GM18499 (cell line): ENCODE results near the gene ART3.
A peak's percentile ranks its signal among the peaks of the same experiment; 100 is the strongest.
"Not testable (repeated sequence)": the region's sequence is repeated elsewhere in the genome, so short reads cannot be mapped to it uniquely, and the experiment has no call there.

ENCODE experiments used
- ATAC-seq: cut with Tn5 transposase; IDR thresholded peaks from one replicate; pipeline ENCODE4 v1.9.1; 2021; ENCODE audit warnings: moderate number of reproducible peaks; ENCODE audit not compliant: insufficient read depth, unreplicated experiment

The ART3 gene

DNA sequence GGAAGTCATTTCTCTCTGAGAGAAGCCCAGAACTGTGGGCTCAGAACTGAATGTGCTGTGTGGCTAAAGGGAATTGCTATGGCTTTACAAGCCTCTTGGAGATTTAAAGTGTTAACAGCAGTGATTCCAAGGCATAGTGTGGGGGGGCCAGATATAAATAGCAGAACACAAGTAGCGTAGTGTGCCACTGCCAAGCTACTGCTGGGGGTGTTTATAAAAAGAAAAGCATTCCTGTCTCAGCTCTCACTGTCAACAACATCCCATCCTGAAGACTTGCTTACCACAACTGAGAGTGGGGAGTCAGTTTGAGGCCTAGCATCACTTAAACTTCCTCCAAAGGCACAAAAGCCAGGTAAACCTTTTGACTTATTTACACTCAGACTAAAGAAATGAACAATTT lies at the start of gene ART3:
ART3 (plus strand) TSS at position 242 of the 400 bp plus-strand sequence. CDS start 1,181 bp downstream, outside the sequence.
- ATAC-seq, result no peak

- ATAC-seq, result no peak
Measured at GRCh38 chr4:76028350-76028765, 46.2 kb upstream of the ART3 start.

DNA sequence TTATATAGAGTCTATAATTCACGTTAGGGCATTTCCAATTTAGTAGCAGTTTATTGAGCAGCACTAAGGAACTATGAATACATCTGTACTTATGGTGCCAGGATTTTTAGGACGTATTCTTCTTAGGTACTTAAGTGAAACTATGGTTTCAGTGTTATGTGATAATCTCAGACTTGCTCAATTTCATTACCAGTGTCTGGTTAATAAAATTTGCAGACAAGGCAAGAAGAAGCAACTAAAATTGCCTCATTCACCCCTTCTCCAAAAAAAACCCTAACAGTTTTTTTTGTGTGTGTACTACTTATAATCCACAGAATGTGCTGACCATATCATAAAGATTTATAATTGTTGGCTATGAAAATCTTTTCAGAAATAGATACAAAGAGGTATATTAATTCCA lies 45.2 kb upstream of the ART3 start:
- ATAC-seq, result no peak

- ATAC-seq, result no peak
Measured at GRCh38 chr4:76035141-76035540, 39.4 kb upstream of the ART3 start.

GRCh38 chr4:76035799-76036380 lies 38.6 kb upstream of the ART3 start, which contains the start of gene CXCL11:
CXCL11 (minus strand) TSS chr4:76036070; CDS start chr4:76035987, 83 bp downstream.
- no peak for ATAC-seq

- no peak for ATAC-seq
Measured at GRCh38 chr4:76036855-76037254, 37.7 kb upstream of the ART3 start.

DNA sequence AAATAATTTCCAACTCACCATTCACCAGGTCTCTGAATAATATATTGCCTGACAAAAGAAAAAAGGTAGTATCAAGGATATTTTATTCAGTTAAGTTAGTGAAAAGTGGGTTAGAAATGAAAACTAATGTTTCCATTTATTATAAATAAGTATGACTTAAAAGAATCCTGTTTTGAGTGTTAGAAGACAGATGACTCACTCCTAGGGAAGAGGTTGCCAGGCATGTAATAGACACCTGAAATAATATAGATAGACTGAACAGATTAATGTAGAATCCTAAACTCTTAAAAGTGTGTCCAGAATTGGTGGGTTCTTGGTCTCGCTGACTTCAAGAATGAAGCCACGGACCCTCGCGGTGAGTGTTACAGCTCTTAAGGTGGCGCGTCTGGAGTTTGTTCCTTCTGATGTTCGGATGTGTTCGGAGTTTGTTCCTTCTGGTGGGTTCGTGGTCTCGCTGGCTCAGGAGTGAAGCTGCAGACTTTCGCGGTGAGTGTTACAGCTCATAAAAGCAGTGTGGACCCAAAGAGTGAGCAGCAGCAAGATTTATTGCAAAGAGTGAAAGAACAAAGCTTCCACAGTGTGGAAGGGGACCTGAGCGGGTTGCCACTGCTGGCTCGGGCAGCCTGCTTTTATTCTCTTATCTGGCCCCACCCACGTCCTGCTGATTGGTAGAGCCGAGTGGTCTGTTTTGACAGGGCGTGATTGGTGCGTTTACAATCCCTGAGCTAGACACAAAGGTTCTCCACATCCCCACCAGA lies 32.1 kb upstream of the ART3 start:
- not testable (repeated sequence) for ATAC-seq

DNA sequence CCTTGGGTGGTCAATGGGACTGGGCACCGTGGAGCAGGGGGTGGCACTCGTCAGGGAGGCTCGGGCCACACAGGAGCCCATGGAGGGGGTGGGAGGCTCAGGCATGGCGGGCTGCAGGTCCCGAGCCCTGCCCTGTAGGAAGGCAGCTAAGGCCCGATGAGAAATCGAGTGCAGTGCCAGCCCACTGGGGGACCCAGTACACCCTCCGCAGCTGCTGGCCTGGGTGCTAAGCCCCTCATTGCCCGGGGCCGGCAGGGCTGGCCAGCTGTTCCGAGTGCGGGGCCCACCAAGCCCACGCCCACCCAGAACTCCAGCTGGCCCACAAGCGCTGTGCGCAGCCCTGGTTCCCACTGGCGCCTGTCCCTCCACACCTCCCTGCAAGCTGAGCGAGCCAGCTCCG lies 31.2 kb upstream of the ART3 start:
- not testable (repeated sequence) for ATAC-seq

DNA sequence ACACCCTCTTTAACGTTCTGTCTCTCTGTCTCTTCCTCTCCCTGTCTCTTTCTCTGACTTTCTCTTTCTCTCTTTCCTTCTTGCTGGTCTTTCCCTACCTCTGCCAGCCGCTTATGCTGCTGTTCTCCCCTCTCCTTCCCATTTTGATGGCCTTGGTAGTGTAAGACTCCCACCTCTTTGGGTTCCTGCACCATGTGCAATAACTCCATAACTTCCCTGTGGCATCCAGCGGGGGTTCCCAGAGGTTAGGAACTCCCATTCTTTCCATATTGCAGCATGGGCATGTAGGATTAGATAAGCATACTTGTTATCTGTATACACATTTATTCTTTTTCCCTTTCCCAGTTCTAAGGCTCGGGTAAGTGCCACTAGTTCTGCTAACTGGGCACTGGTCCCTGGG lies 29.8 kb upstream of the ART3 start:
- ATAC-seq, result not testable (repeated sequence)

DNA sequence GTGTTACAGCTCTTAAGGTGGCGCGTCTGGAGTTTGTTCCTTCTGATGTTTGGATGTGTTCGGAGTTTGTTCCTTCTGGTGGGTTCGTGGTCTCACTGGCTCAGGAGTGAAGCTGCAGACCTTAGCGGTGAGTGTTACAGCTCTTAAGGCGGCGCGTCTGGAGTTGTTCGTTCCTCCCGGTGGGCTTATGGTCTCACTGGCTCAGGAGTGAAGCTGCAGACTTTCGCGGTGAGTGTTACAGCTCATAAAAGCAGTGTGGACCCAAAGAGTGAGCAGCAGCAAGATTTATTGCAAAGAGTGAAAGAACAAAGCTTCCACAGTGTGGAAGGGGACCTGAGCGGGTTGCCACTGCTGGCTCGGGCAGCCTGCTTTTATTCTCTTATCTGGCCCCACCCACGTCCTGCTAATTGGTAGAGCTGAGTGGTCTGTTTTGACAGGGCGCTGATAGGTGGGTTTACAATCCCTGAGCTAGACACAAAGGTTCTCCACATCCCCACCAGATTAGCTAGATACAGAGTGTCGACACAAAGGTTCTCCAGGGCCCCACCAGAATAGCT lies 24.6 kb upstream of the ART3 start:
- not testable (repeated sequence) for ATAC-seq

DNA sequence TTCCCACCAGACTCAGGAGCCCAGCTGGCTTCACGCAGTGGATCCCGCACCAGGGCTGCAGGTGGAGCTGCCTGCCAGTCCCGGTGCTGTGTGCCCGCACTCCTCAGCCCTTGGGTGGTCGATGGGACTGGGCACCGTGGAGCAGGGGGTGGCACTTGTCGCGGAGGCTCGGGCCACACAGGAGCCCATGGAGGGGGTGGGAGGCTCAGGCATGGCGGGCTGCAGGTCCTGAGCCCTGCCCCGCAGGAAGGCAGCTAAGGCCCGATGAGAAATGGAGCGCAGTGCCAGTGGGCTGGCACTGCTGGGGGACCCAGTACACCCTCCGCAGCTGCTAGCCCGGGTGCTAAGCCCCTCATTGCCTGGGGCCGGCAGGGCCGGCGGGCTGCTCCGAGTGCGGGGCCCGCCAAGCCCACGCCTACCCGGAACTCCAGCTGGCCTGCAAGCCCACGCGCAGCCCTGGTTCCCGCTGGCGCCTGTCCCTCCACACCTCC lies 23.9 kb upstream of the ART3 start:
- ATAC-seq, result not testable (repeated sequence)

- ATAC-seq, result no peak
Measured at GRCh38 chr4:76053730-76054129, 20.8 kb upstream of the ART3 start.

DNA sequence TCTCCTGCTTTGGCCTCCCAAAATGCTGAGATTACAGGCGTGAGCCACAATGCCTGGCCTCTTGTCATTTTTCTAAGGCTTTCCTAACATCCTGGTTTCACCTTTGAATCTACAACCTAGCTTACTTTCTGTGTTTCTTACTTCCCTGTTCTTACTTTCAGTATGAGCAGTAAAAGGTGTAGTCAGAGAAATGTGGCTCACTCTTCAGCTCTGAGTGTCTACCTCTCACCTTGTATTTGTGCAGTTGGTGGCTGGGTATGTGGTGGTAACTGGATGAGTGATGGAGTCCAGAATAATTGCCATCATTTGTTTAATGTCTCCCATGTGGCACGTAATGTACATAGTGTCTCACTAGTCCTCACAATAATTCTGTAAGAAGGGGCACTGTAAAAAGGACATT lies 19.5 kb upstream of the ART3 start:
- peak; percentile 93 for ATAC-seq

DNA sequence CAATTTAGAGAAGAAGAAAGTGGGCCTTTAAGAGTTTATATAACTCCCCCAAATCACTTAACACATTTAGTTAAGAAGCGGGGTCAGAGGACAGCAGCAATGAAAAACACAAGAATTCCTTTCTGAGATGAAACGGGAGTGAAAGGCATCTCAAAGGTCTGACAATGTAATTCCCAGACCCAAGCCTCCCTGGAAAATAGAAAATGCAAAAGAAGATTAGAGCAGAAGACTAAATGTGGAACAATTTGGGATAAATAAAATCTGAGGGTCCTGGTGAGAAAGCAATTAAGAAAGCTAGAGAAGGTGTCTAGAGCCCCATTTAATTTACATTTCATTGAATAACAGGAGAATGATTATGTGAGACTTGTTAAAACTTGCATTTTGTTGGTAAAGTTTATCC lies 19.1 kb upstream of the ART3 start:
- no peak for ATAC-seq

DNA sequence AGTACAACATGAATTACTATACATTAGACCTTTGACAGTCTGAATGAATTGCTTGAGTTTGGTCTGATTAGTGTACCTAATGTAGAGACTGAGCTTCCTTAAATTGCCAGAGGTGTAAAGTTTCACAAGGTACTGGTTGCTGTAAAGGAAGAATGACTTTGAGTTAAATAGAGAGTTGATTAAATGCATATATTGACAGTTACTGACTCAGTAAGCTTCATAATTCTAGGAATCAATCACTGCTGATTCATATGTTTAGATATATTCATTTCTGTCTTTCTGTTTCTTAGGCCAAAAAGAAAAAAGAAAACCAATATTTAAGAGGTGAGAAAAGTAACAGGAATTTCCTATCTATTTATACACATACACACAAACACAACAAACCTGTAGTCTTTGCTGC lies 16.2 kb upstream of the ART3 start:
- peak; percentile 39 for ATAC-seq

DNA sequence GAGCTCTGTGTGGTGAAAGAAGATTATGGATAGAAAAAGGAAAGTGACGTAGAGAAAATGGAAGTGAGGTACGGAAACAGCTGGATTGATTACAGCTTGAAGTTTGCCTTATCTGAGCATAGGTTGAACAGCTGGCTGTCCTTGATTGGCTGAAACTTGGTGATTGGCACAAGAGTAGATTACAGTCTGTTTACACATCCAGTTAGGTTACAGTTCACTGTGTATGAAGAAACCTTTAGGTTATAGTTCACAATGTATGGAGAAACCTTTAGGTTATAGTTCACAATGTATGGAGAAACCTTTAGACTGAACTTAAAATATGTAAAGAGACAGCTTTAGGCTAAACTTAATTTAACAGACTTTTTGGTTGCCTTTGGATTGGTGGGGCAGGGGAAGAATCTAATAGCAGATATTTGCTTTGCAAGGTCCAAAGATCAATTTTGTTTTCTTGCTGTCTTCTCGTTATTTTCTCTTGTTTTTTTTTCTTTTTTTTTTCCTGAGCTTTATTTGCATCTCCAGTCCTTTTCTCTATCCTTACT lies 15.6 kb upstream of the ART3 start:
- no peak for ATAC-seq

- ATAC-seq, result no peak
Measured at GRCh38 chr4:76059750-76060149, 14.8 kb upstream of the ART3 start.

GRCh38 chr4:76060506-76060905 lies 14.0 kb upstream of the ART3 start:
- no peak for ATAC-seq

DNA sequence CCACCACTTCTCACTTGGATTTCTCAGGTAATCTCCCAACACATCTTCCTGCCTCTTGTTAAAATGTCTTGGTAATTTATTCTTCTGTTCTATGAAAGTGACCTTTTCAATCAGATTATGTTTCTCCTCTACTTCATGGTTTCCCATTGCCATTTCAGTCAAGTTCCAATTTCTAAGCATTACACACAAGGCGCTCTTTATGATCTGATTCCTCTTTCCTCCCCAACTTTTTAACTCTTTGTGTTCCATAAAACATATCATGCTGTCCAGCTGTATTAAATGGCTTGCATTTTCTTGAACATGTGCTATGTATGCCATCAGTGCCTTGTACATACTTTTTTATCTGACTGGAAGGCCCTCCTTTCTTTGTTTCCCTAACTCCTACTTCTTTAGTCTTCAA lies 13.1 kb upstream of the ART3 start:
- no peak for ATAC-seq

- ATAC-seq, result peak; percentile 53
Measured at GRCh38 chr4:76061982-76062381, 12.5 kb upstream of the ART3 start.

- ATAC-seq, result no peak
Measured at GRCh38 chr4:76066546-76066945, 8.0 kb upstream of the ART3 start.
